A673 (cell line): ENCODE measurements around the gene BOK.

Source experiments
- CTCF ChIP-seq: fragments of 300-800, 200-600 bp; sonication (generic); conservative IDR thresholded peaks from 2 replicates; pipeline ENCODE4 v1.5.1; 2017; ENCODE audit warnings: low read depth, mild to moderate bottlenecking, antibody characterized with exemption, low read length, moderate library complexity, mixed read lengths
- EZH2 ChIP-seq: fragments of 200-600 bp; sonication (generic); IDR thresholded peaks from 2 replicates; pipeline ENCODE4 v1.6.1; 2017; ENCODE audit warnings: borderline replicate concordance, low read depth, mild to moderate bottlenecking, mixed read lengths, antibody characterized with exemption, low read length; ENCODE audit not compliant: poor library complexity, severe bottlenecking

GRCh38 chr2:241576293-241576654 lies 17.7 kb downstream of the BOK start:
- TF ChIP-seq CTCF (no peak), EZH2 (no peak)
